ENCODE results near the gene BCKDK.
"Not testable (repeated sequence)": the region's sequence is repeated elsewhere in the genome, so short reads cannot be mapped to it uniquely, and the experiment has no call there.

Gene BCKDK

GRCh38 chr16:31129568-31130335 is 21.6 kb downstream of the BCKDK start:
- no peak for DNase-seq

DNA sequence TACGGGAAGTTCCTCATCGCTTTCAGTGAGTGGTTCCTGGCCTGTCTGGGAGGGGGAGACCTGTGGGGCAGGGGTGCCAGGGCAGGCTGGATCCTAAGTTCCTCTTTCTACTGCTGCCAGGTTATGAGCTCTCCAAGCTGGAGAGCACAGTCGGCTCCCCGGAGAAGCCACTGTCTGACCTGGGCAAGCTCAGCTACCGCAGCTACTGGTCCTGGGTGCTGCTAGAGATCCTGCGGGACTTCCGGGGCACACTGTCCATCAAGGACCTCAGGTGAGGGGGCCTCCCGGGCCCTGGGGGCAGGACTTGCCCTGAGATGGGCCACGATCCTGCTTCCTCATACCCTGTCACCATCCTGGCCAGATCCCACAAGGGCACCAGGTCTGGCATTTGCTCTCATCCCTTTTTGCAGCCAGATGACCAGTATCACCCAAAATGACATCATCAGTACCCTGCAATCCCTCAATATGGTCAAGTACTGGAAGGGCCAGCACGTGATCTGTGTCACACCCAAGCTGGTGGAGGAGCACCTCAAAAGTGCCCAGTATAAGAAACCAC is 22.2 kb downstream of the BCKDK start:
- no peak for DNase-seq

- no peak for DNase-seq
Observed at GRCh38 chr16:31130899-31131298, 22.7 kb downstream of the BCKDK start.

DNA sequence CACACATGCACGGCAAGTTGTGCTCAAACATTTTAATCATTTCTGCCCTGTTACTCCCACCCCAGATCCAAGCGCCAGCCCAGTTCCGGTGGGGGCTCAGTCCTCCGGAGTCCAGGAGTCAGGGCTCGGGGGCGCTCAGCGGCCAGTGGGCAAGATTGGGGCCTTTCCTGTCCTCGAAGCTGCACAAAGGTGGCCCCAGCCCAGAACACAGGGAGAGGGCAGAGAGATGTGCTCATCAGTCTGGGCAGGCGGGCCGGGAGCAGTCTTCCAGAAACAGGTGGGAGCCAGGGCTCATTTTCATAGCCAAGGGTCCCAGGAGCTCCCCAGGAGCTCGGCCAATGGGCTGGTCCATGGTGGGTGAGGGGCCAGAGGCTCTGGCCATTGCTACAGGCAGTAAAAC is 23.2 kb downstream of the BCKDK start:
- no peak for DNase-seq

GRCh38 chr16:31131841-31132271 is 23.7 kb downstream of the BCKDK start:
- DNase-seq = no peak

DNA sequence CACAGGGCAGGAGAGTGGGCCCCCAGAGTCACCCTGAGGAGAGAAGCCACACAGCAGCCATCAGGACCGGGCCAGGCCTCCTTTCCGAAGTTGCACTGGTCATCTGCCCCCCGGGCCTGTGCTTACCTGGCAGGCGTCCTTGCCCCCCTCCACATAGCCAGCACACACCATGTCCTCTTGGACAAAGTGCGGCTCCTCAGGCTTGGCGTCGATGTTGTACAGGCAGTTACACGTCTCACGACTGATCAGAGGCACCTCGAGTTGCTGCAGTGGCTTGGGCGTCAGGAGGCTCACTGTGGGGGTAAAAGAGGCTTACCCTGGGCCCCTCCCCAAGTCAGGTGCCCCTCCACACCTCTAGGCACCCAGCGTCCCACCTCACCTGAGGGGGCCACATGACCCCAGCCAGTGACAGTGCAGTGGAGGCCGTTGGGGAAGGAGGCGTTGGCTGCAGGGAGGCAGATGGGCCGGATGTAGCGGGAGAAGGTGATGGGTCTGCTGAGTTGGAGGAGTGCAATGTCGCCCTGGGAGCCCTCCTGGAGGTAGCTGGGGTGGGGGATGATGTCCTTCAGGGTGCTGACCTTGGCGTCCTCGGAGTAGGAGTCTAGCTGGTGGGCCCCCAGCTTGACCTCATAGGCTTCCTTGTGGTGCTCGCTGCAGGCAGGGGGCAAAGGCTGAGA is 24.3 kb downstream of the BCKDK start:
- no peak for DNase-seq

GRCh38 chr16:31133046-31133501 is 24.9 kb downstream of the BCKDK start:
- DNase-seq = no peak

DNA sequence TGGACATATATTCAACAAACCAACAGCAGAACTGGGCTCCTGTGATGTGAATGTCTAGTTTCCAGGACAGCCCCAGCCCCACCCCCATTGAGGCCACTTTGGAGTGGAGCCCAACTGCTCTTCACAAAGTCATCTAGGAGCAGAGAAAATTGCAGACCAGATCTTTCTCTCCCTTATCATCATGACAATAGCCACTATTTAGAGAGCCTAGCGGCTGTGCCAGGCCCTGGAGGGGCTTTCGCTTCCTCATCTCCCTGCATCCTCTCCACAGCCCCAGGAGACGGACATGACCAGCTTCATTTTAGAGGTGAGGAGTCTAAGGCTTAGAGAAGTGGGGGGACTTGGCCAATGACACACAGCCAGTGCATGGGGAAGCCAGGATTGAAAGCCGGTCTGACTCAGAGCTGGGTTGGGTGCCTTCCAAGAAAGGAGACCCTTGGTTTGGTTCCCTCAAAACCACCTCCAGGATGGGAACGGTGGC is 25.9 kb downstream of the BCKDK start:
- DNase-seq = no peak

DNA sequence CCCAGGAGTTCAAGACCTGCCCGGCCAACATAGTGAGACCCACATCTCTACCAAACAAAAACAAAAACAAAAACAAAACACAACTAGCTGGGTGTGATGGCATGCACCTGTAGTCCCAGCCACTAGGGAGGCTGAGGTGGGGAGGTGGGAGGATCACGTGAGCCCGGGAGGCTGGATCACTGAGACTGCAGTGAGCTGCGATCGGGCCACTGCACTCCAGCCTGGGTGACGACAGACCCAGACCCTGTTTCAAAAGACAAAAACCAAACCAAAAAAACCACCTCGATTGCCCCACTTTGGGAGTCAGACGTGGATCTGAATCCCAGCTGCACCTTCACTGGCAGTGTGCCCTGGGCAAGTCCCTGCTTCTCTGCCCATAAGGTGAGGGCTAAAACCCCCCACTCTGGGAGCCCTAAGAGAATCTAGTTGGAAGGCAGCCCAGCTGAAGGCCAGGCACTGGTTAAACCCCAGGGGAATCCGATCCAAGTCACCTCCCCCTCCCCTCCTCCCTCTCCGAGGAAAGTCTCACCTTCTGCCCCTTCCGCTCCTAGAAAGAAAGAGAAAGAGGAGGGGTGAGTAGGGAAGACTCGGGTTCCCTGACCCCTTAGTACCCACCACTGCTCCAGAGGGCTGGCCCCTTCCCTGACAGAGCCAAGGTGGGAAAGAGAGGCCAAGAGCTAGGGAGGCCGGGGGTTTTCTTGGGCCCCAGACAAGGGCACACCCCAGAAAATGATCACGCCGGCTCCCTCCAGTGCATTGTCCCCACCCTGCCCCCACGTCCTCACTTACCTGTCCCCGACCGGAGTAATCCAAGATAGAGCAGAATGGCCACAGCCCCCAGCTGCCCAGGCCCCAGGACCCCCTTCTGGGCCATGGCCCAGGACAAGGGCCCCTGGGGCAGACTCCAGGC is 26.7 kb downstream of the BCKDK start:
- DNase-seq = no peak

DNA sequence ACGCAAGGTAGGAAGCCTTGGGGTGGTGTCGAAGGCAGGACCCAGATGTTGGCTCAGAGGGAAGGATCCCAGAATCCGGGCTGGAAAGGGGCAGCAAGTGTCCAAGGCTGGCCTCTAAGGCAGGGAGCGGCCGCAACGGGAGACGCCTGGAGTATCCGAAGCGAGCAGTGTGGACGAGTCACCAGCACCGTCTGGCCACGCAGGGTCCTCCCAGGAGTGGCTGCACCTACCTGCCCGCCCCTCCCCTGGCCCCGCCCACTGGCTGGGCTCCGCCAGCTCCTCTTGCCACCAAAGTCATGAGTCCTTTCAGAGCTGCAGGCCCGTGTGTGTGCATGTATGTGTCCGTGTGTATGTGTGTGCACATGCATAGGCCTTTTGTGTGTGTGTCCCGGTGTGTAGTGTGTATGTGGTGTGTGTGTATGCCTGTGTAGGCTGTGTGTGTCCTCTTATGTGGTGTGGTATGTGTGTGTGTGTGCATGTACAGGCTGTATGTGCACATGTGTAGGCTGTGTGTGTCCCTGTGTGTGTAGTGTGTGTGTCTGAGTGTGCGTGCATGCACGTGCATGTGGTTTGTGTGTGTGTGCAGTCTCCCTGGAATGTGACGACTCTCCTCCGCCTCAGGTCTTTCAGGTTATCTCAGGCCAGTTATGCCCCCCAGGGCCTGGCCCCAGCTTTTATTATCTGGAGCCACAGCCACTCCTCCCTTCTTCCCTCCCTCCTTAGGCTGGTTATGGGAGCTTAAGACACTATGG is 27.5 kb downstream of the BCKDK start, which contains the start of gene PRSS8:
Gene PRSS8, minus strand, starts transcription at position 193 of the 752 bp plus-strand sequence. CDS start 229 bp downstream, outside the sequence.
- no peak for DNase-seq

DNA sequence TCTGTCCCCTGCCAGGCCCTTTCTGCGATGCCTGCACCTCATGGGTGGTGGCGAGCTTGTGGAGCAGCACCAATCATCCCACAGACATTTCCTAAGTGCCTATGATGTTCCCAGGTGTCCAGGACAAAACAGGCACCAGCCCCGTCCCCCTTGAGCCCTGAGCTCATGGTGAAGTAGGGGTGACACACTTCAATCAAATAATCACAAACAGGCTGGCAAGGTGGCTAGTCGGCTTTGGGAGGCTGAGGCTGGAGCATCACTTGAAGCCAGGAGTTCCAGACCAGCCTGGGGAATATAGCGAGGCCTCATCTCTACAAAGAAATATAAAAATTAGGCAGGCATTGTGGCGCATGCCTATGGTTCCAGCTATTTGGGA is 28.1 kb downstream of the BCKDK start:
- DNase-seq = no peak

DNA sequence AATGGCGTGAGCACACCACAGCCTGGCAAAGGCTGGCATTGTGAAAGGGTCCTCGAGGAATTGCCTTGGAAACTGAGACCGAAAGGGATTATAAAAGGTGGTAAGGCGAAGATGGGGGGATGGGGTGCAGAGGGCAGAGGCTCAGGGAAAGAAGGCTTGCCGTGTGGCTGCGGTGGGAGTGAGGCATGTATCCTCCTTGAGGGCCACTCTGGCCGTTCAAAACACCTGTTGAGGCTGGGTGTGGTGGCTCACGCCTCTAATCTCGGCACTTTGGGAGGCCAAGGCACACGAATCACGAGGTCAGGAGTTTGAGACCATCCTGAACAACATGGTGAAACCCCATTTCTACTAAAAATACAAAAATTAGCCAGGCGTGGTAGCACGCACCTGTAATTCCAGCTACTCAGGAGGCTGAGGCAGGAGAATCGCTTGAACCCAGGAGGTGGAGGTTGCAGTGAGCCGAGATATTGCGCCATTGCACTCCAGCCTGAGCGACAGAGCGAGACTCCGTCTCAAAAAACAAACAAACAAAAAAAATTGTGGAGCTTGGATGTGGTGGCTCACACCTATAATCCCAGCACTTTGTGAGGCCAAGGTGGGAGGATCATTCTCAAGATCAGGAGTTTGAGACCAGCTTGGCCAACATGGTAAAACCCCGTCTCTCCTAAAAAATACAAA is 28.8 kb downstream of the BCKDK start:
- not testable (repeated sequence) for DNase-seq

- DNase-seq = no peak
Observed at GRCh38 chr16:31138621-31139578, 30.7 kb downstream of the BCKDK start.

GRCh38 chr16:31141071-31141469 is 32.9 kb downstream of the BCKDK start:
- DNase-seq = not testable (repeated sequence)

DNA sequence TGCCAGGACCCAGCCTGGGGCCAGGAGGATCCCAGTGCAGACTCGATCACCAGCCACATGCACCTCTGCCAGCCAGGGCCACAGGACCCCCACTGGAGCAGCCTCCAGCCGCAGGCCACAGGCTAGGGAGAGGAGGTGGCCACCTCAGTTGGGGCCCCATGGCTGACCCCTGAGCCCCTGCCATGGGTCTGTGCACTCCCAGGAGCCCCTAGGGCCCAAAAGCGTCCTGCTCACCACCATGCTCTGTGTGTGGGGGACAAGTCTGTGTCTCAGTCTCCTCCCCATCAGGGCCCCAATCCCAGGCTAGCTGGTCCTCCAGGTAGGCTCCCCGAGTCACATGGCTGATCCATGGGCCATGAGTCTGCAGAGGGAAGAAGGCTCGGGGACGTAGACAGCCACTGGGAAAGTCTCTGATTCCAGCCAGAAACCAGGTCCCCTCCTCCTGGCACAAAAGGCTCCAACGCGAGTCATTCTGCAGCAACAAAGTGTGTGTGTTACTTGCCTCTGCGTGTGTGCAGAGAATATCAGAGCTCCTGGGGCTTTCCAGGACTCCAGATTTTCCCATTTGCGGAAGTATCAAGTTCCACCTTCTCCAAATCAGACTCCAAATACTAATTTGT is 33.4 kb downstream of the BCKDK start:
- DNase-seq = no peak

GRCh38 chr16:31142109-31143010 is 34.2 kb downstream of the BCKDK start:
- DNase-seq = peak; percentile 64

- DNase-seq = no peak
Observed at GRCh38 chr16:31143011-31143693, 35.0 kb downstream of the BCKDK start.

DNA sequence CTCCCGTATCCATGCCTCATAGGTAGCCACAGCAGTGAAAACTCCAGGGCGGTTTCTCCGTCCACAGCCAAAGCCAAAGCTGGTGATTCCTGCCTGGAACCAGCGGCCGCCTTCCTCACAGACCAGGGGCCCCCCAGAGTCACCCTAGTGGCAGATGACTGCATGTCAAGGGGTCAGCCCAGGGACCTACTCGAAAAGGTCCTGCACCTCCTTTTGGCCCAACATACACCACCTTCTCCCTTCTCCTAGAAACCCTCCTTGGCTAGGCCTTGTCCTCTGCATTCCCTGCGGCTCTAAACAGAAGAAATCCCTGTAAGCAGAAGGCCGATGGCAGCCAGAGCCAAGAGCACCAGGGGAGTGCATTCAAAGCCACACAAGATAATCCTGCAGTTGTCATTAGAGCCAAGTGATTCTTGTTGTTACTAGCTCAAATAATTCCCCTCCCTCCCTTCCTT is 35.5 kb downstream of the BCKDK start:
- no peak for DNase-seq
